ENCODE data around the gene KCNN1.
"Not testable (repeated sequence)": the region's sequence is repeated elsewhere in the genome, so short reads cannot be mapped to it uniquely, and the experiment has no call there.

KCNN1 gene

DNA sequence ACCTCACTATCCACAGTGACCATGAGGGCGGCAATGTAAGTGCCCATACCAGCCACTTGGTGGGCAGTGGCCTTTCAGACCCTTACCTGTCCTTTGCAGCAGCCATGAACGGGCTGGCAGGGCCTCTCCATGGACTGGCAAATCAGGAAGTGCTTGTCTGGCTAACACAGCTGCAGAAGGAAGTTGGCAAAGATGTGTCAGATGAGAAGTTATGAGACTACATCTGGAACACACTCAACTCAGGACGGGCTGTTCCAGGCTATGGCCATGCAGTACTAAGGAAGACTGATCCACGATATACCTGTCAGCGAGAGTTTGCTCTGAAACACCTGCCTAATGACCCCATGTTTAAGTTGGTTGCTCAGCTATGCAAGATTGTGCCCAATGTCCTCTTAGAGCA, 64.5 kb downstream of the KCNN1 start:
- not testable (repeated sequence) for DNase-seq

DNA sequence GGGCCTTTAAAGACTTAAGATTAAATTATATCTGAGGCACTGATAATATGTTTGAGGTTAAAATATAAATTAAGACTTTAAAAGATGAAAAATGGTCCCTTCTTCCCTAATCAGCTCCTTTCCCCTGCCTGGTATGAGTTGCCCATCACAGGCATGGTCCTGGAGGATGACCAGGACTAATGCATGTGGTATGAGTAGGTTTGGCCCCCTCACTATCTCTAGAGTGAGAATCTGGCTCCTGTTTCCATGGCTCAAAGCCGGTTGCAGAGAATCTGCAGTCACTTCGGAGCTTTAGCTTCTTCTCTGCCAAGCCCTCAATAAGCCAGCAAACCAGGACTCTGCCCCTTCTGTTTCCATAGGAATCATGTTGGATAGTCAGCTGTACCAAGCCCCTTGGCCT, 65.2 kb downstream of the KCNN1 start:
- DNase-seq = not testable (repeated sequence)

DNA sequence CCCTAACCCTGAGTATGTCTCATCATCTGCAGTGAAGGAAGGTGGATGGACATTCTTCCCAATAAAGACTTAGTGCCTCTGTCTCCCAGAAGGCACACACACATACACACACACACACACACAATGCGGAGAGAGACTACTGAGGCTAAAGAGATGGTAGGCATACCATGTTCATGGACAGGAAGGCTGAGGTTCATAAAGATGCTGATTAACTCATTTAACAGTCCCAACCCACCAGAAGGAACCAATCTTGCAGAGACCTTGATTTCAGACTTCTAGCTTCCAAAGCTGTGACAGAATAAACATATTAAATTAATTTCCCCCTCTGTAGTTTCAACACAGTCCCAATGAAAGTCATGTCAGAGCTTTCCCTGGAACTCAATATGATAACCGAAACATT, 74.1 kb downstream of the KCNN1 start:
- no peak for DNase-seq

DNA sequence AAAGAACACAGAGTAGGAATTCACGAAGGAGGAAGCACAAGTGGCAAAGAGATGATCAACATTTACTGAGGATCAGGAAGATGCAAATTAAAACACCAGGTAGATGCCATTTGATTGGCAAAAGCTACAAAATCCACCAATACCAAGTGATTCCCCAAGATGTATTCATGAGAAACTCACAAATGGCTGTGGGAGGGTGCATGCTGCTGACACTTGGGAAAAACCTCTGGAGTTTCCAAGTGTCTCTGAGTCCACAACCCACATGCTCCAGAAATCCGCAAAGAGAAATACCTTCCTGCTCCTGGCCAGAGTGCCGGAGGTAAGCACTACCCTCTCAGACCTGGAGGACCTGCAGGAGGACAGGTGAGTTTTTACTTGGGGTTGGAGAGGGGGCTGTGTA, 76.8 kb downstream of the KCNN1 start:
- DNase-seq = no peak

DNA sequence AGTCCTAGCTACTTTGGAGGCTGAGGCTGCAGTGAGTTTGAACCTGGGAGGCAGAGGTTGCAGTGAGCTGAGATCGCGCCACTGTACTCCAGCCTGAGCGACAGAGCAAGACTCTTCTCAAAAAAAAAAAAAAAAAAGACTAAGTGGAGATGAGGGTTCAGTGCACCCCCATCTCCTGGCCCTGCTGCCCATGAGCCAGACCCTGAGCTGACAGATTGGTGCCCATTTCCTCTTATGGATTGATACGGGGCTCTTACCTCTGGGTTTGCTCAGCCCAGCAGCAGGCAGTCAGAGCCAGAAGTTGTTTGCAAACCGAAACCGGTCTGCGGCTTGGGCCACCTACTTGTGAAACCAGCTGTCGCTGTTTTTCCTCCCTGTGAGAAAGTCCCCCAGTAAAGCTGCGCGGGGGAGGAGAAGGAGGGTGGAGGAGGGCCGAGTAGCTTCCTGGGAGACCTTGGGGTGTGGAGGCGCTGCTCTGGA, 78.0 kb downstream of the KCNN1 start:
- no peak for DNase-seq

DNA sequence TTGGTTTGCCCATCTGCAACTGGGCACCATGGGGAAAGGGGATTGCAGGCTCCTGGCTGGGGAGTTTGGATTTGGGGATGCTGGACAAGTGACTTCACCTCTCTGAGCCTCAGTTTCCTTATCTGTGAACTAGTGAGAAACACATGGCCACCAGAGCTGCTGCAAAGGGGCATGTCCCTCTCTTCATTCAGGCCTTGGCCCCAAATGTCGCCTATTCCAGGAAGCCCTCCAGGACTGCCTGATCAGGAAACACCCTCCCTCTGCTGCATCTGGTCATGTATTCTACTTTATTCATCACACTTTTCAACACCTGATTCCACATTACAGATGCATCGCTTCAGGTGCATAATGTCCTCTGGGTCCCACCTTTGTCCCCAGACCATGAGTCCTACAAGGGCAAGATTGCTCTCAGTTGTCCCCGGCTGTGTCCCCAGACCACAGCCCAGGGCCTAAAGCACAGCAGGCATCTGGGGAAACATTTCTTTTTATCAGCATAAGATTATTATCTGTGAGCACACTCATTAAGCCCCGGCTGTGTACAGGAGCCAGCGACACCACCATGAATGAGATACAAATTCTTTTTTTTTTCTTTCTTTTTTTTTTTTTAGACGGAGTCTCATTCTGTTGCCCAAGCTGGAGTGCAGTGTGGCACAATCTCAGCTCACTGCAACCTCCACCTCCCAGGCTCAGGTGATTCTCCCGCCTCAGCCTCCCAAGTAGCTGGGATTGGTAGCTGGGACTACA, 78.6 kb downstream of the KCNN1 start:
- DNase-seq = no peak

DNA sequence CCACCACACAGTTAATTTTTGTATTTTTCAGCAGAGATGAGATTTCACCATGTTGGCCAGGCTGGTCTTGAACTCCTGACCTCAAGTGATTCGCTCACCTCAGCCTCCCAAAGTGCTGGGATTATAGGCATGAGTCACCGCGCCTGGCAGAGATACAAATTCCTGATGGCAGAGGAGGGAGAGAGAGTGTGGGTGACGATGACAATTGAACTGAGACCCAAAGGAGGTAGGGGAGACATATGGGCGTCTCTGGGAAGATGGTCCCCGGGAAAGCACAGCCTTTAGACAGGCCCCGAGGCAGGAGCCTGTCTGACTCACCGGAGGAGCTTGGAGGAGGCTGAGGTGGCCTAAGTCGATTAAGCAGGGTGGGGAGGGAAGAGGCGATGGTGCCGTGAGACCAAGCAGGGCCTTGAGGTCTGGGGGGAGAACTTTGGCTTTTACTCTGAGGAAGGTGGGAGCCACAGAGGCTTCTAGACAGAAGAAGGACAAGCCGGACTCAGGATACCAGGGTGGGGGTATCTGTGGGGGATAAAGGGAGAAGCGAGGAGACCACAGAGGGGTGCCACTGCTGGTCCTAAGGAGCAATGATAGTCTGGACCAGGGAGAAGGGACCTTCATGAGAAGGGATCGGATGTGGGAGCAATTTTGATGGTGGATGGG, 79.3 kb downstream of the KCNN1 start:
- no peak for DNase-seq

DNA sequence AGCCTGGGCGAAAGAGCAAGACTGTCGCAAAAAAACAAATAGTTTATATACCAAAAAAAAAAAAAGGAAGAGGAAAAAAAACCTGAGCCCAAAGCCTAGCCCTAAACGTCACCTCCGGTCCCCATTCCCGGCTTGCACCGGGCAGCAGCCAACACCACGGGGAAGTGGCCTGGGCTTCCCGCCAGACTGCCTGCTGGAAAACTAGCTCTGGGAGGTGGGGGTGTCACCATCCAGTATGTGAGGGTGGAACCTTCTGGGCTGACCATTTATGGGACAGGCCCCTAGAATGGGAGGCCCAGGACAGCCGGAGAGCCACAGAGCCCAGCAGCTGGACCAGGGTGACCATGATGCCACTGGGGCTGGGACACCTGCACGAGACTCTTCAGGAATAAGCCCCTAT, 82.5 kb downstream of the KCNN1 start:
- DNase-seq = no peak

All from NCI-H2227 treated with DMSO at 0.1 percent for 48 hours (cell line).